Measurements from ENCODE around the gene ARL16.

Gene ARL16

DNA sequence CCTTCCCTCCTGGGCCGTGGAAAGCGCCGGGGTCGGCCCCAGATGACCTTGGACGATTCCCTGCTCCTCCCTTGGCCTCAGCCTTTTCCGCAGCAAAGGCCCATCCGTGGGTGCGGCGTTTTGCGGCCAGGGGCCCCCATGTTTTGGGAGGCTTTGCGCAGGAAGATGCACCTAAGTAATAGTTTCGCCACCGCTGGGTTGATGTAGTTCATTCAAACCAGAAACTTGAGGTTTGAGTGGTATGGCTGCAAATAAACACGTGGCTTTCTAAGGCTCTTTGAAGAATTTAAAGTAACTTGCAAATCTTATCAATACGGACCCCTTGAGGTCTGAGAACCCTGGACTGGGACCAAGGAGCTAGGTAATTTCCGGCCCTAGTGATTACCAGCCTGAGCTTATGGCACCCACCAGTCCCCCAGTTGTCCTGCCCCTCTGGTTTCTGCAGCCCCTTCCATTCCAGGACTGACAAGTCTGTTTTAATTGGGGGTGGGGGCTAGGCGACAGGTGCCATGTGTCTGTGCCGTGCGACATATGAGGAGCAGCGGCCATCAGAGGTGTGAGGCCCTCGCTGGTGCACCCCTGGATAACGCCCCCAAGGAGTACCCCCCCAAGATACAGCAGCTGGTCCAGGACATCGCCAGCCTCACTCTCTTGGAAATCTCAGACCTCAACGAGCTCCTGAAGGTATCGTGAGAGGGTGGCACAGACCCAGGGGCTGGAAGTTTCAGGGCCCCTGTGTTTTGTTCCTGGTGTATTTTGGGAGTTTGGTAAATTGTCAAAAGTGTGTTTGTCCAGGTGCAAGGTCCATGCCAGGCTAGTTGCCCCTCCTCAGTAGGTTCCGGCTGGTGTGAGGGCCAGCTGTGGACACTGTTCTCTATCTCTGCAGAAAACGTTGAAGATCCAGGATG lies 20.4 kb upstream of the ARL16 start:
- peak overlapping the region; percentile 99 for H3K27ac ChIP-seq
- TF ChIP-seq, protein P1, sequence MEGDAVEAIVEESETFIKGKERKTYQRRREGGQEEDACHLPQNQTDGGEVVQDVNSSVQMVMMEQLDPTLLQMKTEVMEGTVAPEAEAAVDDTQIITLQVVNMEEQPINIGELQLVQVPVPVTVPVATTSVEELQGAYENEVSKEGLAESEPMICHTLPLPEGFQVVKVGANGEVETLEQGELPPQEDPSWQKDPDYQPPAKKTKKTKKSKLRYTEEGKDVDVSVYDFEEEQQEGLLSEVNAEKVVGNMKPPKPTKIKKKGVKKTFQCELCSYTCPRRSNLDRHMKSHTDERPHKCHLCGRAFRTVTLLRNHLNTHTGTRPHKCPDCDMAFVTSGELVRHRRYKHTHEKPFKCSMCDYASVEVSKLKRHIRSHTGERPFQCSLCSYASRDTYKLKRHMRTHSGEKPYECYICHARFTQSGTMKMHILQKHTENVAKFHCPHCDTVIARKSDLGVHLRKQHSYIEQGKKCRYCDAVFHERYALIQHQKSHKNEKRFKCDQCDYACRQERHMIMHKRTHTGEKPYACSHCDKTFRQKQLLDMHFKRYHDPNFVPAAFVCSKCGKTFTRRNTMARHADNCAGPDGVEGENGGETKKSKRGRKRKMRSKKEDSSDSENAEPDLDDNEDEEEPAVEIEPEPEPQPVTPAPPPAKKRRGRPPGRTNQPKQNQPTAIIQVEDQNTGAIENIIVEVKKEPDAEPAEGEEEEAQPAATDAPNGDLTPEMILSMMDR (conservative IDR thresholded peaks at IDR 0.05): no peak
- peak; percentile 78 for TF ChIP-seq ZFX (IDR thresholded peaks at IDR 0.05)

DNA sequence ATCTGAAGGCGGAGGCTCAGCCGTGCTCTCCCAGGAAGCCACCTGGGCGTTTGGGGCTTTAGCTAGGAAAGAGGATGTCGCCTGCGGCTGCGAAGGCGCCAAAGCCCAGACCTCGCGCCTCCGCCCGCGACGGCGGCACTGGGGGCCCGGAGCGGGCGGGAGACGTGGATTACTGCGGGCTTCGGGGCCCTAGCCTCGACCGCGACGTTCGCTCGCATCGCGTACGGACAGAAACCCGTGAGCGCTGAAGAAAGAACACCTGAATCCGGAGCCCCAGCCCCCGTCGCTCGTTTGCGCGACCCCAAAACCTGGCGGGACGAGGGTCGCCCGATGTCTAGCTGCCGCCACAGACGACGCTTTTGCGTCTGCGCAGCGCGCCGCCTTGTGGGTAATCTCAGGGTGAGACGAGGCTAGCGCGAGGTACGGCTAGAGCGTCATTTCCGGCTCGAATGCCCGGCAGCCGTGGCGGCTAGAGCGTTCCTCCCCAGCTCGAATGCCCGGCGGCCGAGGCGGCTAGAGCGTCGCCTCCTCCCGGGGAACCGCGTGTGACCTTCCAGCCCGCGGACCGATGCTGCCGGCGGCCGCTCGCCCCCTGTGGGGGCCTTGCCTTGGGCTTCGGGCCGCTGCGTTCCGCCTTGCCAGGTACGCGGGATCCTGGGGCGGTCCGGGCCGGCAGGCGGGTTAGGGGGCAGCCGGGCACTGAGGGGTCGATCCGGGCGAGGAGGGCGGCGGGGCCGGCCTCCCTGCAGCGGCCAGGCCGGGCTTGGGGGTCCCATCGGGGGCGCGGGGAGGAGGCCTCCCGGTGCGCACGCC lies 19.5 kb upstream of the ARL16 start, which contains the start of gene MRPL12:
Gene MRPL12 (plus strand): TSS at position 434 of the 813 bp plus-strand sequence. CDS start 135 bp downstream, at position 569.
- peak within 1 kb of the TSS; percentile 99 for H3K27ac ChIP-seq
- TF ChIP-seq, protein P1 (conservative IDR thresholded peaks at IDR 0.05): no peak
- peak; percentile 84 for TF ChIP-seq ZFX (IDR thresholded peaks at IDR 0.05)

DNA sequence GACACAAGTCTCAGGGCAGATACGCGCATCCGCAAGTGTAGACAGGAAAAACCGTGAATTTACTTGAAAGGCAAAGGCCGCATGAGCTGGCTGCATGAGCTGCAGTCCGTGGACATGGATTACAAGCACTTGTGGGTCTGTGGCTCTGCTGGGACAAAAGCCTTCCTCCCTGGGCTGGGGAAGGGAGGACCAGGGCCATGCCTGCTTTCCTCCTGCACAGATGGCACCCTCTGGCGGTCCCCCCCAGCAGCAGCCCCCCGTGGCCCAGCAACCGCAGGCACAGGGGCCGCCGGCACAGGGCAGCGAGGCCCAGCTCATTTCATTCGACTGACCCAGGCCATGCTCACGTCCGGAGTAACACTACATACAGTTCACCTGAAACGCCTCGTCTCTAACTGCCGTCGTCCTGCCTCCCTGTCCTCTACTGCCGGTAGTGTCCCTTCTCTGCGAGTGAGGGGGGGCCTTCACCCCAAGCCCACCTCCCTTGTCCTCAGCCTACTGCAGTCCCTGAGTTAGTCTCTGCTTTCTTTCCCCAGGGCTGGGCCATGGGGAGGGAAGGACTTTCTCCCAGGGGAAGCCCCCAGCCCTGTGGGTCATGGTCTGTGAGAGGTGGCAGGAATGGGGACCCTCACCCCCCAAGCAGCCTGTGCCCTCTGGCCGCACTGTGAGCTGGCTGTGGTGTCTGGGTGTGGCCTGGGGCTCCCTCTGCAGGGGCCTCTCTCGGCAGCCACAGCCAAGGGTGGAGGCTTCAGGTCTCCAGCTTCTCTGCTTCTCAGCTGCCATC lies 17.9 kb upstream of the ARL16 start:
- peak overlapping the region; percentile 99 for H3K27ac ChIP-seq
- TF ChIP-seq ZFX (IDR thresholded peaks at IDR 0.05): no peak
- TF ChIP-seq, protein P1 (conservative IDR thresholded peaks at IDR 0.05): no peak

DNA sequence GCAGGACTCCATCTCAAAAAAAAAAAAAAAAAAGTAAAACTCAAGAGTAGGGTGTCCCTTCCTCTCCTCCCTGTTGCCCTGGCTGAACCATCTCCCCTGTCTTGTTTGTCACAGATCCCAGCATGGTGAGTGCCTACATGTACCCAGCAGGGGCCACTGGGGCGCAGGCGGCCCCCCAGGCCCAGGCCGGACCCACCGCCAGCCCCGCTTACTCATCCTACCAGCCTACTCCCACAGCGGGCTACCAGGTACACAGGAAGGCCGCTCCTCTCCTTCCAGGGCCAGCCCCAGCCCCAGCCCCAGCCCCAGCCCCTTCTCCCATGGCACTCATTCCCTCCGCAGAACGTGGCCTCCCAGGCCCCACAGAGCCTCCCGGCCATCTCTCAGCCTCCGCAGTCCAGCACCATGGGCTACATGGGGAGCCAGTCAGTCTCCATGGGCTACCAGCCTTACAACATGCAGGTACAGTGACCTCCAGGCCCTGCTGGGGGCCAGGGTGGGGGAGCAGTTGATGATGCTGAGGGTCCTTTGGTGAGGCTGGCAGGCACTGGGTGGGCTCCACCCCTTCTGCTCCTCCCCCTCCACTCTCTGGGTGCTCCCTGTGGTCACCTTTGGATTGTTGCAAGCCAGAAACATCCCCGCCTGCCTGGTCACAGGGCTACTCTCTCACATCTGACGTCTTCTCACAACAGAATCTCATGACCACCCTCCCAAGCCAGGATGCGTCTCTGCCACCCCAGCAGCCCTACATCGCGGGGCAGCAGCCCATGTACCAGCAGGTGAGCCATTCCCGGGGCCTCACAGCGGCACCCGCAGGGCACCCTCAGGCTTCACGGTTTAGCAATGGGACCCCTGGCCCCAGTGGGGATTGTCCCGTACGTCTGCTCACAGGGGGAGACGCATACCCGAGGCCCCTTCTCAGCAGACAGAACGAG lies 17.0 kb upstream of the ARL16 start:
- TF ChIP-seq, protein P1 (conservative IDR thresholded peaks at IDR 0.05): no peak
- TF ChIP-seq ZFX (IDR thresholded peaks at IDR 0.05): no peak
- no peak overlapping the region for H3K27ac ChIP-seq

DNA sequence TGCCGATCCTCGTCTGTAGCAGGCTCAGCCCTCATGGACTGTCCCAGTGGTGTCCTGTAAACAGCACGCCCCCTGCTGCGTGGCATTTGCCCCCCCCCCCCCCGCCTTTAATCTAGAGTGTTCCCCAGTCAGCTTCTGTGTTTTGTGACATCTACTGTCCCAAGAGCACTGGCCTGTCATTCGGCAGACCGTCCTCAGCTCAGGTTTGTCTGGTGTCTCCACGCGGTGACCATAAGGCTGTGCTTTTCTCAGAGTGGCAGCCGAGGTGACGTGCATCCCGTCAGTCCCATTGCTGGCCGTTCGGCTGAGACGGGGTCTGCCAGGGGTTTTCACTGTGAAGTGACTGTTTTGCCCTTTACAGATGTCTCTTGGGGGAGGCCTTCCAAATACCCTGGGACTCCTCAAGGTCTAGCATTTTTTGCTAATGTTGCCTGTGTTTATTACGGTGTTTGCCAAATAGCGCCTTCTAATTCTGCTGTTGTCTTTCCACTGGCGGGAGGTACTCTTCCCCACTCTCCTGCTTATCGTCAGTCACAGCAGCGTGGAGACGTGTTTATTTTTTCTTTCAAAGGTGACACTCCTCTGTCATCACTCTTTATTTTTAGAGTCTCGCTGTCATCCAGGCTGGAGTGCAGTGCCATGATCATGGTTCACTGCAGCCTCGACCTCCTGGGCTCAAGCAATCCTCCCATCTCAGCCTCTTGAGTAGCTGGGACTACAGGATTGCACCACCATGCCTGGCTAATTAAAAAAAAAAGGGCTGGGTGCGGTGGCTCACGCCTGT lies 13.9 kb upstream of the ARL16 start:
- TF ChIP-seq, protein P1 (conservative IDR thresholded peaks at IDR 0.05): no peak
- no peak overlapping the region for H3K27ac ChIP-seq

Measured in C4-2B (cell line).